CD4-positive, alpha-beta T cell treated with Interleukin-4 for 1 hour (primary cell): ENCODE data around the gene CNST.
"Not testable (repeated sequence)": the region's sequence is repeated elsewhere in the genome, so short reads cannot be mapped to it uniquely, and the experiment has no call there.

Experiments used
- DNase-seq, 2 donors: peaks; one replicate each; pipeline ENCODE4 v3.0.0-alpha.2; 2020 to 2022

Gene CNST

DNA sequence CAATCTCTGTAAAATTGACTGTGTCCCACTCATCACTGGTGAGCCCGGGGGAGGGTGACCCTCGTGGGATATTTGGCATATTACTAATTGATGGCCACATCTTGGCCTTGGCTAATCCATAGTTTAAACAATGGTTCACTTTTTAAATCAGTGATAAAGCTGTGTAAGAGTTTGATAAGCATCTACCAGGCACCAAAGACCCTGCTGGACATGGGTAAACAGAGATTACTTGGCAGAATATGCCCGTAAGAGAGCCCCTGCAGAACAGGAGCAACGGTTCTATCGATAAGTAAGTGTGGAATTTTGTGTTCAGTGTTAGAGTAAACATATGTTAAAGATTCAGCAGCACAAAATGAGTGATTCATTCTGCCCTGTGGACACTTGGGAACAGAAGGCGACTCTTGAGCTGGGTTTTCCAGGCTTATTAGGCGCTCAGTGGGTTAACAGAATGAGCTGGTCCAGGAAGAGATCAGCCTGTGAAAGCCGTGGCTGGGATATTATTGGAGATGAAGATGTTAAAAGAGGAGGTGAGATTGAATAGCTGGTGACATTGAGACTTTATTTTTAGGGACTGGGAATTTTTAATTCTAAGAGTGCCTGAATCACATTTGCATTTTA lies 55.9 kb downstream of the CNST start:
- no peak for DNase-seq

DNA sequence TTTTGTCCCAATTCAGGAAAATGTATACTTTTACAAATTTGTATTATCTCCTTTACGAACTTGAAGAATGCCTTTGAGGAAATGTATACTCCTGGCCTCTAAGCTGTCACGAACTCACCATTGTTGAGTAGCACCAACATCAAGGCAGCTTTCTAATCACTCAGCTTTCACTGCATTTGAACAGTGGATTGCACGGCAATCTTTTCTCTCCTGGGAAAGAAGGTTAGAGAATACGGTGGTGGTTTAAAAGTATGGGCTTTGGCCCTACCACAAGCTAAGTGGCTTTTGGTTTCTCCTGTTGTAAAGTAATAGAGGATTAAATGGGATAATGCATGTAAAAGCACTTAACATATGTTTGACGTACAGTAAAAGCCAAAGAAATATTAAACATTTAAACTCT lies 57.8 kb downstream of the CNST start:
- DNase-seq = no peak

GRCh38 chr1:246629030-246629429 lies 62.8 kb downstream of the CNST start:
- DNase-seq = no peak

GRCh38 chr1:246629976-246630375 lies 63.7 kb downstream of the CNST start:
- no peak for DNase-seq

DNA sequence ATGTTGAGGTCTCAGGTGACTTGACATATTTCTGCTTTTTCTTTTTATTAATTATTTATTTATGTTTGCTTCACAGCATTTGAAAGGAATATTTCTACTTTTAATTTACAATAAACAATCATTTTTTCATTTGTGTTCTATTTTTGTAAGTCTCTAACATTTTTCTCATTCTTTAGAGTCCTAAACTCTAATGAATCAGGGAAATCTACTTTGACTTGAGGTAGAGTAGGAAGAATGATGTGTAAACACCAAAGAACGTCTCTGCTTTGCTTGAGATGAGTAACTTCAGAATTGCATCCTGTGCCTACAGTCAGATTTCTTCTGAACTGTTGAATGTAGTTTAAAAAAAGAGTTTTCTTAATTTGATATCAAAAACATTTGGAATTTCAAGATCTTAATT lies 65.2 kb downstream of the CNST start:
- DNase-seq = no peak

- DNase-seq = no peak
Observed at GRCh38 chr1:246632281-246633168, 66.3 kb downstream of the CNST start.

- DNase-seq = not testable (repeated sequence)
Observed at GRCh38 chr1:246634659-246635058, 68.4 kb downstream of the CNST start.

DNA sequence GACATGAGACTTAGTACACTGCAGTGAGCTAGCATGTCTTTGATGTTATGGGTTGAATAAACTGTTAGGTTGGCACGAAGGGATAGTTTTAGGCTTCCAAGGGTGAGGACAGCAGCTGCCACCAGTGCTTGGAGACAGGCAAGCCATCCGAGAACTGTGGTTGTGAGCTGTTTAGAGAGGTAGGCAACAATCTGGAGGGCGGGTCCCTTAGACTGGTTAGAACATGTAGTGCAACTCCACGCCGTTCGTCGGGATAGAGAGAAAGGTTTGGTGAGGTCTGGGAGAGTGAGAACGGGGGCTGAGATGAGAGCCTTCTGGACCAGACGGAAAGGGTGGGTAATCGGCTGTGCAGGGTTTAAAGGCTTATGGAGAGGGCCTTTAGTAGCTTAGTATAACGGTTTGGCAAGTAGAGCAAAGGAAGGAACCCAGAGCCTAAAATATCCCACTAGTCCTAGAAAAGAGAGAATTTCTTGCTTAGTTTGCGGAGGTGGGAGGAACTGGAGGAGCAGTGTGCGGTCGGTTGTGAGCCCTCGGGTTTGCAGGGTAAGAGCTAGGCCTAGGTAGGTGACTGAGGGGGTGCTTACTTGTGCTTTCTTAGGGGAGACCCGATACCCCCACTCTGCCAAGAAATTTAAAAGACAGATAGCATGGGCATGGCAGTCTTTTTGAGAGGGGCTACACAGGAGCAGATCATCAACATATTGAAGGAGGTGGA lies 72.8 kb downstream of the CNST start:
- no peak for DNase-seq

DNA sequence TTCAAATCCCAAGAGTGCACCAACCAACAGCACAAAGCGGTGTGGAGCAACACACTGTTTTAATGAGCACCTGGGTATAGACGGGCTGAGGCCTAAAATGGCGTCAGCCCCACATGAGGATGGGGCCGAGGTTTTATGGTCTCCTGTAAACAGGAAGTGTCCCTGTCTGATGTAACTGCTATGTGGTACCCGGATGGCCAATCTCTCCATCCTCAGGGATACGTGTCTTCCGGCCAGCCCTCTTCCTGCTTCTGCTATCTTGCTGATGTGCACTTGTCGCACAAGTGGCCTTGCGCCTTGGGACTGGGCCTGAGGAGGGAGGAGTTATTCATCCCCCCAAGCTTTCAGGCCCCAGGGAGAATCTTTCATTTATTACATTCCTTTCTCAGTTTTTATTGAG lies 73.5 kb downstream of the CNST start:
- no peak for DNase-seq

DNA sequence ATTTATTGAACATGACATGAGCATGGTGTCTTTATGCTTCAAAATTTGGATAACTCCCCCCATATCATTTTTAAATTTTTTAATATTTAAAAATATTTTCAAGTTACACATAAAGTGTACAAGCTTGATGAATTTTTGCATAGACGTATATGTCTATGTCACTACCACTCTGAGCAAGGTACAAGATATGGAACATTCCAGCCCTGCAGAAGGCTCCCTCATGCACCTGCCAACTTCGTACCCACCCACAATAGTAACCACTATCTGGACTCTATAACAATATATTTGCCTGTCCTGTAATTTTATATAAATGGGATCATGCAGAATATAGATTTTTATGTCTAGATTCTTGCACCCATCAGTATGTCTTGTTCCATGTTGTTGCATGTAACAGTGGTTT lies 74.5 kb downstream of the CNST start:
- no peak for DNase-seq

GRCh38 chr1:246641394-246641793 lies 75.1 kb downstream of the CNST start:
- DNase-seq = no peak

DNA sequence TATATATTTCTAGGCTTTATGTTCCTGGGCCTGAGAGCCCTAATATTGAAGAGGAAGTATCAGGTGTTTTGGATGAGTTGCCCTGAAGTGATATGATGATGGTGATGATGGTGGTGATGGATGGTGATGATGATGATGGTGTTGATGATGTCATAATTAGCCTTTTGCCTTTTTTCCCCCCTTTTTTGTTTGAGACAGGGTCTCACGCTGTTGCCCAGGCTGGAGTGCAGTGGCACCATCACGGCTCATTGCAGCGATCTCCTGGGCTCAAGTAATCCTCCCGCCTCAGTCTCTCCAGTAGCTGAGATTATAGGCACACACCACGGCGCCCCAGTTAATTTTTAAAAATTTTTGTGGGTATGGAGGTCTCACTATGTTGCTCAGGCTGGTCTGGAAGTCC lies 76.5 kb downstream of the CNST start:
- no peak for DNase-seq

DNA sequence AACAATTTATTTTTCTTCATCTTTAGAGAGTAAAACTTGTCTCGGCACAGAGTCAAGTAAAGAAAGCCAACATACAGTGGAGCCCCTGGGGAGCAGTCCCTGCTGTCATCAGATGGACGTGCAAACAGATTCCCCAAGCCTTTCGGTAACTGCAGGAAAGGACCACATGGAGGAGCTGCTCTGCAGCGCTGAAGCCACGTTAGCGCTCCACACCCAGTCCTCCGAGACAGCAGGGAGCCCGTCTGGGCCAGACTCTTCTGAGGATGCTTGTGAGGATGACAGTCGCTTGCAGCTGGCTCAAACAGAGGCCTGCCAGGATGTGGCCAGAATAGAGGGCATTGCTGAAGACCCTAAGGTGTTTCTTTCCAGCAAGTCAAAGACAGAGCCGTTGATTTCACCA lies 80.9 kb downstream of the CNST start:
- no peak for DNase-seq

DNA sequence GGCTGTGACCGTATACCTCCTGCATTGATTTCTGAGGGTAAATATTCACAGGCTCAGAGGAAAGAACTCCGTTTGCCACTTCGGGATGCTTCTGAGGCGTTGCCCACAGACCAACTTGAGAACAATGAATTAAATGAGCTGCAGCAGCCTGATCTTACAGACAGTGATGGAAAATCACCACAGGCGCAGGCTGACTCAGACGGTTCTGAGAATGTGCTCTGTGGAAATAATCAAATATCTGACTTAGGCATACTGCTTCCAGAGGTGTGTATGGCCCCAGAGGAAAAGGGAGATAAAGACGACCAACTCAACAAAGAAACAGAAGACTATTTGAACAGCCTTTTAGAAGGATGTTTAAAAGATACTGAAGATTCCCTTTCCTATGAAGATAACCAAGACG lies 81.3 kb downstream of the CNST start:
- DNase-seq = no peak

DNA sequence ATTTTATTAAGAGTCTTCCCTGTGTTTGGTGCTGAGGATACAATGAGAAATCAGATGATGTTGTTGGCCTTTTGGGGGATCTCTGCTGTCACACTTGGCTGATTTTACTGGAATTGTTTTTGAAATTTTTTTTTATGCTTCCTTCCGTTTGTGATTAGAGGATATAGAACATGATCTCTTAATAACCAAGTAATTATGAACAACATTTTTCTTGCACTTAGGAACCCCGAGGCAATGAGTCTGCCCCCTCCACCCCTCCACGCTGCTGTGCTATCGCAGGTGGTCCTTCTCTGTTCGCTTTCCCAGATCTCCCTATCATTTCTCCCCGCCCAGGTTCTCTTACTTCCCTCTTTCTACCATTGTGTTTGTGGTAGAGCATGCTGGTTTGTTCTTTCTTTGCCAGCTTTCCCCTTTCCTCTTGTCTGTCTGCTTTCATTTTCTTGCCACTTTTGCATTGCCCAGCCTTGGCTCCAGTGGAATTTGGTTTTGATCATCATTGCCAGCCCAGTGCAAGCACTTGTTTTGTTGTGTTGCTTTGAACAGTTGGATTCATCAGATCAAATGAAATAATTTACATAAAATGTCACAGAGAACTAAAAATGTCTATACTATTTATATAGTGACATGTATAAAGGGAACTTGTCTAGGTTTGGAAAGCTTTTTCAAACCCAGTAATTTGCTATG lies 84.9 kb downstream of the CNST start:
- no peak for DNase-seq

DNA sequence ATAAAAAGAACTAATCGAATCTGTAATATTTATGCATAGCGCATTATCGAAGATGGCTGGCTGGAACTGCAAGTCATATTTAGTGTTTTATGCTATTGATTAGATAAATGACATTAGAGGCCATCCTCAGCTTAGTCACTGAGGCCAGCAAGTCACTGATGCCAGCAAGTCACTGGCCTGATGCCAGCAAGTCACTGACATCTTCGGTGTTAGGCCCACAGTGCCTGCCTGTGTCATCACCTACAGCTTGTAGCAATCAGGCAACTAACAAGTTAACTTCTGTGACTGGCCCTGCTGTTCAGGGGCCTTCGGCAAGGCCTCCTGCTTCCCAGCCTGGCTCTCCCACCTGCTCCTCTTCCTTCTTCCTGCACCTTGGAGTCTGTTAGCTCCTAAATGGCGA lies 92.3 kb downstream of the CNST start:
- no peak for DNase-seq

DNA sequence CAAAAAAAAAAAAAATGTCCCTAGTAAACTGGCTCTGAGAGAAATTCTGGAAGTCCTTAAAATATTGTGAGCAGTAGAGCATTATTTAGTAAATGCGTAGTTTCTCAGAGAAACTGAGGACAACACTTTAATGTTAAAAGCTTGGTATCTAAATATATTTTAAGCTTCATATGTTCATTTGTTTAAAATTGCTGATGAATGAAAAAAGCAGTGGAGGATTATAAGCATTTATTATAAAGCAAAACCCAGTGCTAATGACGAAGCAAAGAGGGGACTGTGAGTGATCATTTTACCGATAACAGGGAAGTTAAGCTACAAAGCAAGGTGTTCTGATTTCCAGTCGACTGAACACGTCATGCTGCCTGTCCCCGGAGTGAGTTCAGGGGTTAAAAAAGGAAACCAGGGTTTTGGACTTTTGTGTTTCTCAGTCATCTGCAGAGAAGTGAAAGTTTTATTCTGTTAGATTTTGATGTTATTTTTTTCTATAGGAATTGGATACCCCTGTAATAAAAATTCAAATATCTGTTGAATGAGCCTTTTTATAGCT lies 93.4 kb downstream of the CNST start:
- no peak for DNase-seq

DNA sequence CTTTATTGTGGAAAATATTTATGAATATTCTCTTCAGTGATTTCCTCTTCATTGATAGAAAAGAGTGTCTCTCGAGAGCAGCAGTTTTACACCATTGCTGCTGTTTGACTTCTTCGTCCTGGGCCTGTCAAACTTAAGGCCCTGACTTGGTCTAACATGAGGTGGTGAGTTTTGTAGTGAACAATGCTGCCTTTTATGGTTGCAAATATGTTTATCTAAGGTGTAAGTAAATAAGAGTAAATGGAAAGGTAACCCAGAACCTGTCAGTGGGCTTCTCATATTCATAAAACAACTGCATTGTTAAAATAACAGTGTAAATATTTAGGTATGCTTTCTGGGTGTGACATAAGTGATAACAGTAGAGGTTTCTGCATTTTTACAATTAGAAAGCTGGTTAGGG lies 95.2 kb downstream of the CNST start:
- DNase-seq = no peak

GRCh38 chr1:246667773-246668172 lies 101.5 kb downstream of the CNST start:
- no peak for DNase-seq

GRCh38 chr1:246669659-246670058 lies 103.4 kb downstream of the CNST start:
- no peak for DNase-seq

DNA sequence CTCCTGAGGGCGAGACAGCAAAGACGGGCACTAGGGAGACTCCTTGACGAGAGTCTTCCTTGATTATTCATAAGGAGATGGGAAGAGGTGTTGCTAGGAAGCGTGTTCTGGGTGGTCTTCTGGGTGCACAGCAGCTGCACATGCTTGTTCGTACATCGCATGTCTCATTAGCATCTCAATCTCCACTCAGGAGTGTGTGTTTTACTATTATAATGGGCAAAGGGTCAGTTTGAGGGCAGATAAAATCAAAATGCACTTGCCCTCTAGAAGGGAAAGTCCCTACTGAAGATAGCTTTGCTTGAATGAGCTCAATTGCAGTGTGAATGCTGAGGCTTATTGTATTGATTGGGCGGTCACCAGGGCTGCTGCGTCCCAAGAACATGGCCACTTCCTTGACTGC lies 107.8 kb downstream of the CNST start:
- no peak for DNase-seq

GRCh38 chr1:246677842-246678241 lies 111.6 kb downstream of the CNST start:
- no peak for DNase-seq
